NCI-H1436 (cell line): Measurements from ENCODE around the gene SHISAL2B.
"Not testable (repeated sequence)": the region's sequence is repeated elsewhere in the genome, so short reads cannot be mapped to it uniquely, and the experiment has no call there.

Source experiments
- DNase-seq: peaks from one replicate; lab custom pipeline; 2025; lab: John Stamatoyannopoulos, UW

SHISAL2B gene

GRCh38 chr5:64700765-64701164 lies 10.5 kb downstream of the SHISAL2B start:
- DNase-seq, result no peak

GRCh38 chr5:64706074-64706473 lies 15.8 kb downstream of the SHISAL2B start:
- not testable (repeated sequence) for DNase-seq

GRCh38 chr5:64707191-64707590 lies 16.9 kb downstream of the SHISAL2B start:
- DNase-seq, result no peak

- not testable (repeated sequence) for DNase-seq
Measured at GRCh38 chr5:64714495-64714894, 24.2 kb downstream of the SHISAL2B start.

GRCh38 chr5:64722588-64722987 lies 32.3 kb downstream of the SHISAL2B start:
- DNase-seq, result no peak

- DNase-seq, result no peak
Measured at GRCh38 chr5:64727150-64727549, 36.8 kb downstream of the SHISAL2B start.

GRCh38 chr5:64742411-64742810 lies 52.1 kb downstream of the SHISAL2B start:
- no peak for DNase-seq

GRCh38 chr5:64742821-64743220 lies 52.5 kb downstream of the SHISAL2B start:
- no peak for DNase-seq

GRCh38 chr5:64744914-64745313 lies 54.6 kb downstream of the SHISAL2B start:
- no peak for DNase-seq

- DNase-seq, result no peak
Measured at GRCh38 chr5:64746446-64746845, 56.1 kb downstream of the SHISAL2B start.

- no peak for DNase-seq
Measured at GRCh38 chr5:64749385-64749784, 59.1 kb downstream of the SHISAL2B start.

- no peak for DNase-seq
Measured at GRCh38 chr5:64754066-64754465, 63.8 kb downstream of the SHISAL2B start.

GRCh38 chr5:64758901-64759300 lies 68.6 kb downstream of the SHISAL2B start:
- no peak for DNase-seq

- no peak for DNase-seq
Measured at GRCh38 chr5:64759960-64760660, 69.8 kb downstream of the SHISAL2B start.

- DNase-seq, result no peak
Measured at GRCh38 chr5:64763948-64764503, 73.7 kb downstream of the SHISAL2B start.

- no peak for DNase-seq
Measured at GRCh38 chr5:64765804-64766504, 75.7 kb downstream of the SHISAL2B start.

GRCh38 chr5:64766941-64767340 lies 76.6 kb downstream of the SHISAL2B start:
- DNase-seq, result no peak
